GM21515 (cell line): ENCODE results near the gene ZNF814.
"Not testable (repeated sequence)": the region's sequence is repeated elsewhere in the genome, so short reads cannot be mapped to it uniquely, and the experiment has no call there.

Experiments used
- ATAC-seq: cut with Tn5 transposase; IDR thresholded peaks from one replicate; pipeline ENCODE4 v1.9.1; 2021; ENCODE audit not compliant: unreplicated experiment

The ZNF814 gene

GRCh38 chr19:57888560-57889231 is at the start of gene ZNF814:
ZNF814 (minus strand) TSS chr19:57889037; CDS start chr19:57888802, 235 bp downstream.
- ATAC-seq: peak; percentile 86

- ATAC-seq: no peak
Observed at GRCh38 chr19:57935731-57936130, 46.9 kb upstream of the ZNF814 start.

GRCh38 chr19:57934820-57935665 is 46.2 kb upstream of the ZNF814 start, which contains the start of gene ZNF418:
ZNF418 (minus strand) TSS chr19:57935402; CDS start chr19:57933822, 1,580 bp downstream.
- no peak for ATAC-seq

- ATAC-seq: no peak
Observed at GRCh38 chr19:57927587-57927986, 38.8 kb upstream of the ZNF814 start.

- ATAC-seq: peak; percentile 93
Observed at GRCh38 chr19:57916168-57916995, 27.5 kb upstream of the ZNF814 start, which contains the start of gene ZNF417. ZNF417 (minus strand) TSS chr19:57916592; CDS start chr19:57916411, 181 bp downstream.

- no peak for ATAC-seq
Observed at GRCh38 chr19:57914531-57914930, 25.7 kb upstream of the ZNF814 start.

- no peak for ATAC-seq
Observed at GRCh38 chr19:57907394-57907793, 18.6 kb upstream of the ZNF814 start.

- no peak for ATAC-seq
Observed at GRCh38 chr19:57905258-57905657, 16.4 kb upstream of the ZNF814 start.

- no peak for ATAC-seq
Observed at GRCh38 chr19:57903618-57904184, 14.9 kb upstream of the ZNF814 start.

GRCh38 chr19:57900311-57900710 is 11.5 kb upstream of the ZNF814 start:
- ATAC-seq: no peak

- not testable (repeated sequence) for ATAC-seq
Observed at GRCh38 chr19:57890706-57891105, 1.9 kb upstream of the ZNF814 start.

- ATAC-seq: no peak
Observed at GRCh38 chr19:57888107-57888559, 704 bp downstream of the ZNF814 start.

- no peak for ATAC-seq
Observed at GRCh38 chr19:57887195-57887941, 1.5 kb downstream of the ZNF814 start.

GRCh38 chr19:57886046-57886445 is 2.8 kb downstream of the ZNF814 start:
- no peak for ATAC-seq

- not testable (repeated sequence) for ATAC-seq
Observed at GRCh38 chr19:57873883-57874799, 14.7 kb downstream of the ZNF814 start.

GRCh38 chr19:57872450-57872849 is 16.4 kb downstream of the ZNF814 start:
- ATAC-seq: no peak

GRCh38 chr19:57870225-57870624 is 18.6 kb downstream of the ZNF814 start:
- ATAC-seq: no peak

- ATAC-seq: not testable (repeated sequence)
Observed at GRCh38 chr19:57869655-57870054, 19.2 kb downstream of the ZNF814 start.
